ENCODE results near the gene PER1. TPM values are rescaled to one million over a fixed set of nuclear protein-coding genes. Genes with fewer than 3 reads are reported as not detected.
"Not testable (repeated sequence)": the region's sequence is repeated elsewhere in the genome, so short reads cannot be mapped to it uniquely, and the experiment has no call there.

Gene PER1
- total and polyA plus RNA-seq, 9 of the 15 experiments (the other 6 are each of a cell fraction or from before 2014, with no cell fraction given) = 0.13 to 26.0 (median 3.4) TPM

DNA sequence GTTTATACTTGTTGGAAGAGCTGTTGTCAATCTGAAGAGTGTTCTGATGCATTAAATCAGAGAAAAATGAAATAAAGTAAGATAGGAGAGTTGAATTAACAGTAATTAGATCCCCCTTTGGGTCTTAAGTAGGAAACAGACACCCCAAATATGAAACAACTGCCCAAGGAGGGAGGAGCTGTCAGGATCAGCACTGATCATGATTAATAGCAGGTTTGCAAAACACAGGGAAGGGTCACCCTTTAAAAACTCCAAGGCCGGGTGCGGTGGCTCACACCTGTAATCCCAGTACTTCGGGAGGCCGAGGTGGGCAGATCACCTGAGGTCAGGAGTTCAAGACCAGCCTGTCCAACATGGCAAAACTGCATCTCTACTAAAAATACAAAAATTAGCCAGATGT is 45.2 kb downstream of the PER1 start:
- in situ Hi-C loops (cut with MboI); FAIRE-seq; BruUV-seq (replicated peaks); POLR2A ChIA-PET; H3K36me3 ChIP-seq (ENCODE audit: control insufficient read depth, insufficient read depth, low read length); H3K9me3 ChIP-seq (replicated peaks; ENCODE audit: control insufficient read depth, insufficient read depth, low read depth, low read length); H3K9ac ChIP-seq (ENCODE audit: insufficient read depth in 1 of 2, low read depth in 2 of 2, low read length in 2 of 2); H3K4me3 ChIP-seq; H3K9me1 ChIP-seq (ENCODE audit: control insufficient read depth, insufficient read depth, low read length); H3K27ac ChIP-seq (ENCODE audit: extremely low read depth, low read depth, low read length); H4K20me1 ChIP-seq (replicated peaks; ENCODE audit: control insufficient read depth, insufficient read depth, low read length); H2AFZ ChIP-seq (ENCODE audit: low read depth, low read length); H3K79me2 ChIP-seq (ENCODE audit: control insufficient read depth, insufficient read depth, low read length); H3K4me2 ChIP-seq (ENCODE audit: insufficient read depth, low read length); ATAC-seq; intact Hi-C loops (cut with micrococcal nuclease); H3K27me3 ChIP-seq (ENCODE audit: control insufficient read depth in 2 of 2, insufficient read depth in 2 of 2, low read length in 2 of 2); DNase-seq (ENCODE audit: extremely low read depth in 1 of 4, low spot score in 3 of 4): not testable (repeated sequence)
- 64% methylated on average over 4 of the region's 4 CpGs for WGBS (ENCODE audit: insufficient coverage, low coverage, missing lambda C conversion rate)
- H3K4me1 ChIP-seq (replicated peaks in 1 of 2; ENCODE audit: control insufficient read depth in 2 of 2, insufficient read depth in 2 of 2, low read length in 2 of 2) = peaks cover 10 to 19% of the 10 kb centered on the region in 2 experiments; a peak in 4 of 5 replicates
- peak; percentile 85 for TF ChIP-seq MEIS2 (IDR thresholded peaks at IDR 0.05; ENCODE audit: partially characterized antibody)
- TF ChIP-seq, protein P1, sequence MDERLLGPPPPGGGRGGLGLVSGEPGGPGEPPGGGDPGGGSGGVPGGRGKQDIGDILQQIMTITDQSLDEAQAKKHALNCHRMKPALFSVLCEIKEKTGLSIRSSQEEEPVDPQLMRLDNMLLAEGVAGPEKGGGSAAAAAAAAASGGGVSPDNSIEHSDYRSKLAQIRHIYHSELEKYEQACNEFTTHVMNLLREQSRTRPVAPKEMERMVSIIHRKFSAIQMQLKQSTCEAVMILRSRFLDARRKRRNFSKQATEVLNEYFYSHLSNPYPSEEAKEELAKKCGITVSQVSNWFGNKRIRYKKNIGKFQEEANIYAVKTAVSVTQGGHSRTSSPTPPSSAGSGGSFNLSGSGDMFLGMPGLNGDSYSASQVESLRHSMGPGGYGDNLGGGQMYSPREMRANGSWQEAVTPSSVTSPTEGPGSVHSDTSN (CRISPR knock-in tag; IDR thresholded peaks at IDR 0.05; ENCODE audit: low read depth) = 0 out of 2 replicates have a peak, but pooled peaks have one; percentile 11
- TF ChIP-seq, protein P1 (tag; conservative IDR thresholded peaks at IDR 0.05; ENCODE audit: low read depth) = peak; percentile 39; the same call in 1 of the 2 replicates
- TF ChIP-seq, protein P2, sequence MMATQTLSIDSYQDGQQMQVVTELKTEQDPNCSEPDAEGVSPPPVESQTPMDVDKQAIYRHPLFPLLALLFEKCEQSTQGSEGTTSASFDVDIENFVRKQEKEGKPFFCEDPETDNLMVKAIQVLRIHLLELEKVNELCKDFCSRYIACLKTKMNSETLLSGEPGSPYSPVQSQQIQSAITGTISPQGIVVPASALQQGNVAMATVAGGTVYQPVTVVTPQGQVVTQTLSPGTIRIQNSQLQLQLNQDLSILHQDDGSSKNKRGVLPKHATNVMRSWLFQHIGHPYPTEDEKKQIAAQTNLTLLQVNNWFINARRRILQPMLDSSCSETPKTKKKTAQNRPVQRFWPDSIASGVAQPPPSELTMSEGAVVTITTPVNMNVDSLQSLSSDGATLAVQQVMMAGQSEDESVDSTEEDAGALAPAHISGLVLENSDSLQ (IDR thresholded peaks at IDR 0.05) = peak; percentile 75
- CTCF ChIA-PET (ENCODE audit: low intra/inter-chr PET ratio) = interaction anchor here (0.6 kb wide), 1 partner anchor 48 kb away, joined by 3 read pairs; no protein-coding TSS in a partner anchor

All from K562 (cell line).